GM23248 (cell line): ENCODE data around the gene SS18L1. TPM values are rescaled to one million over a fixed set of nuclear protein-coding genes. Genes with fewer than 3 reads are reported as not detected.

Experiments
- DNase-seq: peaks from one replicate; pipeline ENCODE4 v3.0.0-alpha.2; 2015
- H2AFZ ChIP-seq: fragments of 200-600 bp; sonication (generic); 2 replicates; pipeline ENCODE4 v1.6.1; 2016; ENCODE audit warnings: antibody characterized with exemption
- H3F3A ChIP-seq: fragments of 200-600 bp; sonication (generic); 2 replicates; pipeline ENCODE4 v1.6.1; 2016; ENCODE audit warnings: mild to moderate bottlenecking, antibody characterized with exemption, mixed run types; ENCODE audit not compliant: insufficient read depth
- H3K27ac ChIP-seq: fragments of 200-600 bp; sonication (generic); 2 replicates; pipeline ENCODE4 v1.5.1; 2016; ENCODE audit warnings: mild to moderate bottlenecking
- H3K27me3 ChIP-seq: fragments of 200-600 bp; sonication (generic); replicated peaks from 2 replicates; pipeline ENCODE4 v1.6.1; 2016; ENCODE audit warnings: mild to moderate bottlenecking; ENCODE audit not compliant: insufficient read depth
- H3K36me3 ChIP-seq: fragments of 200-600 bp; sonication (generic); 2 replicates; pipeline ENCODE4 v1.6.1; 2016; ENCODE audit warnings: low read depth, mild to moderate bottlenecking
- H3K4me1 ChIP-seq: fragments of 200-600 bp; sonication (generic); 2 replicates; pipeline ENCODE4 v1.6.1; 2016; ENCODE audit warnings: mild to moderate bottlenecking; ENCODE audit not compliant: insufficient read depth
- H3K4me2 ChIP-seq: fragments of 200-600 bp; sonication (generic); one replicate; pipeline ENCODE4 v1.6.1; 2016; ENCODE audit warnings: mild to moderate bottlenecking; ENCODE audit not compliant: unreplicated experiment
- H3K4me3 ChIP-seq: fragments of 200-600 bp; sonication (generic); 2 replicates; pipeline ENCODE4 v1.5.1; 2016; ENCODE audit warnings: mild to moderate bottlenecking
- H3K79me2 ChIP-seq: fragments of 200-600 bp; sonication (generic); 2 replicates; pipeline ENCODE4 v1.6.1; 2016; ENCODE audit warnings: mild to moderate bottlenecking; ENCODE audit not compliant: insufficient read depth
- H3K9ac ChIP-seq: fragments of 200-600 bp; sonication (generic); 2 replicates; pipeline ENCODE4 v1.6.1; 2016; ENCODE audit warnings: mild to moderate bottlenecking
- H3K9me2 ChIP-seq: fragments of 200-600 bp; sonication (generic); 2 replicates; pipeline ENCODE4 v1.6.1; 2016; ENCODE audit warnings: mixed run types, mild to moderate bottlenecking, moderate library complexity; ENCODE audit not compliant: insufficient read depth
- H3K9me3 ChIP-seq: fragments of 200-600 bp; sonication (generic); one replicate; pipeline ENCODE4 v1.6.1; 2017; ENCODE audit warnings: low read depth
- H4K20me1 ChIP-seq: fragments of 200-600 bp; sonication (generic); 2 replicates; pipeline ENCODE4 v1.6.0; 2016; ENCODE audit not compliant: insufficient read depth
- EZH2 ChIP-seq: fragments of 200-600 bp; sonication (generic); IDR thresholded peaks from 2 replicates; pipeline ENCODE4 v1.6.1; 2018; ENCODE audit warnings: antibody characterized with exemption, mild to moderate bottlenecking; ENCODE audit not compliant: insufficient read depth, poor library complexity, severe bottlenecking
- EZH2phosphoT487 ChIP-seq: fragments of 200-600 bp; sonication (generic); IDR thresholded peaks from 2 replicates; pipeline ENCODE4 v1.6.1; 2018; ENCODE audit warnings: antibody characterized with exemption, moderate library complexity, mild to moderate bottlenecking, low read depth; ENCODE audit not compliant: insufficient read depth
- whole genome bisulfite sequencing, 2 experiments: methylation state at CpG; one replicate each; pipeline ENCODE4 v1.1.6; 2015 to 2017; ENCODE audit warnings: low lambda C conversion rate in 2 of 2, low coverage in 1 of 2; ENCODE audit errors: missing lambda C conversion rate in 2 of 2; 5-methylcytosine and 5-hydroxymethylcytosine counted together
- in situ Hi-C: fragments of 300-500 bp; cut with MboI; formaldehyde crosslinking; loops from 2 replicates; pipeline ENCODE4 v1.15.0; 2020
- polyA plus RNA-seq: library from polyadenylated mRNA; unstranded; fragments of >200 nt; fragmentation: Nextera tagmentation; extraction: Ambion mirVana; gene quantifications from 2 replicates; pipeline ENCODE4 v1.2.1, GENCODE V29; 2016
- total RNA-seq: library from RNA; depleted of rRNA; stranded (reverse); fragments of >200 nt; shearing (Covaris generic); gene quantifications from 2 replicates; pipeline ENCODE4 v1.2.3, GENCODE V29; 2014; rRNA removed

The SS18L1 gene
- total and polyA plus RNA-seq, 2 experiments from 2014 or later: 2.3 to 8.8 TPM

DNA sequence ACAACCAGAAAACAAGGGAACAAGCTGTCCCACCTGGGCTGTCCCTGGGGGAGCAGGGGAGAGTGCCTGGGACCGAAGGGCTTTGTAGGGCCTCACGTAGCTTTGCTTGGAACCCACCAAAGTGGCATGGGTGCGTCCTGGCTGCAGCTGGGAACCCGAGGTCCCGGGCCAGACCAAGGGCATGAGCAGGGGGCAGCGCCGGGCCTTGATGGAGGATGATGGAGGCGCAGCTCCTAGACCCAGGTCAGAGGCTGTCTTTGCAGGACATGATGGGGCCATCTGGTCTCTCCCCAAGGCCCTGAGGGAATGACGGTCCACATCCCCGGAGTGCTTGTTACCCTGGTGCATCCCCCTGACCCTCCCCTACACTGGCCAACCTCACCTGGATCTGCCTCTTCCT, 87.1 kb downstream of the SS18L1 start:
- Histone ChIP-seq H2AFZ (no peak overlapping the region), H3K4me2 (no peak overlapping the region), H3K9me2 (no peaks in the 10 kb centered on the region), H4K20me1 (no peaks in the 10 kb centered on the region), H3K4me1 (no peaks in the 10 kb centered on the region), H3K36me3 (no peaks in the 10 kb centered on the region), H3F3A (no peaks in the 10 kb centered on the region), H3K9ac (no peak overlapping the region), H3K4me3 (no peak overlapping the region), H3K9me3 (no peaks in the 10 kb centered on the region), H3K79me2 (no peaks in the 10 kb centered on the region), H3K27ac (no peak overlapping the region), H3K27me3 (peaks cover 4% of the 10 kb centered on the region; the same call in 1 of the 2 replicates)
- in situ Hi-C loops: no loop called here
- no peak for TF ChIP-seq EZH2phosphoT487
- no peak for TF ChIP-seq EZH2
- 87 to 91% methylated on average over 10 of the region's 10 CpGs for WGBS, 2 experiments
- no peak for DNase-seq

GRCh38 chr20:62231292-62231691, 87.7 kb downstream of the SS18L1 start:
- no peaks in the 10 kb centered on the region for H3K79me2 ChIP-seq
- no peaks in the 10 kb centered on the region for H3F3A ChIP-seq
- H3K36me3 ChIP-seq: no peaks in the 10 kb centered on the region
- no peak overlapping the region for H3K9ac ChIP-seq
- H3K4me3 ChIP-seq: no peak overlapping the region
- H3K27me3 ChIP-seq: no peaks in the 10 kb centered on the region
- no peak overlapping the region for H3K4me2 ChIP-seq
- no peak overlapping the region for H2AFZ ChIP-seq
- no peak overlapping the region for H3K27ac ChIP-seq
- H3K9me2 ChIP-seq: no peaks in the 10 kb centered on the region
- in situ Hi-C loops: no loop called here
- H4K20me1 ChIP-seq: no peaks in the 10 kb centered on the region
- H3K9me3 ChIP-seq: no peaks in the 10 kb centered on the region
- WGBS, 2 experiments: 49 to 60% methylated on average over 5 to 6 of the region's 6 CpGs
- DNase-seq: no peak
- TF ChIP-seq EZH2 (no peak), EZH2phosphoT487 (no peak)
- H3K4me1 ChIP-seq: no peaks in the 10 kb centered on the region

Other genes starting within 250 kb of the SS18L1 start
- 2.9 and 4.2 TPM in 2 replicates for gene TAF4, start 77.9 kb upstream of the SS18L1 start, total RNA-seq
- gene TAF4, start 77.9 kb upstream of the SS18L1 start, polyA plus RNA-seq: 0.80 and 1.4 TPM in 2 replicates
- 28.0 and 30.0 TPM in 2 replicates for gene LSM14B, start 21.3 kb upstream of the SS18L1 start, total RNA-seq
- 1.0 and 1.3 TPM in 2 replicates for gene LSM14B, start 21.3 kb upstream of the SS18L1 start, polyA plus RNA-seq
- gene PSMA7, start 375 bp upstream of the SS18L1 start, total RNA-seq: 268 and 308 TPM in 2 replicates
- gene PSMA7, start 375 bp upstream of the SS18L1 start, polyA plus RNA-seq: 488 and 493 TPM in 2 replicates
- gene MTG2, start 39.3 kb downstream of the SS18L1 start, total RNA-seq: 20.2 and 30.5 TPM in 2 replicates
- gene MTG2, start 39.3 kb downstream of the SS18L1 start, polyA plus RNA-seq: 17.3 and 17.5 TPM in 2 replicates
- not detected in 2 replicates for gene HRH3, start 76.5 kb downstream of the SS18L1 start, total RNA-seq
- gene HRH3, start 76.5 kb downstream of the SS18L1 start, polyA plus RNA-seq: not detected in 2 replicates
- 22.4 and 27.9 TPM in 2 replicates for gene OSBPL2, start 94.8 kb downstream of the SS18L1 start, total RNA-seq
- gene OSBPL2, start 94.8 kb downstream of the SS18L1 start, polyA plus RNA-seq: 22.2 and 24.8 TPM in 2 replicates
- gene ADRM1, start 159.2 kb downstream of the SS18L1 start, total RNA-seq: 117 and 138 TPM in 2 replicates
- 162 and 175 TPM in 2 replicates for gene ADRM1, start 159.2 kb downstream of the SS18L1 start, polyA plus RNA-seq
- gene LAMA5, start 223.5 kb downstream of the SS18L1 start, total RNA-seq: 4.5 and 13.9 TPM in 2 replicates
- gene LAMA5, start 223.5 kb downstream of the SS18L1 start, polyA plus RNA-seq: 4.3 and 6.0 TPM in 2 replicates
- gene RPS21, start 243.3 kb downstream of the SS18L1 start, total RNA-seq: 1,039 and 1,622 TPM in 2 replicates
- 566 and 639 TPM in 2 replicates for gene RPS21, start 243.3 kb downstream of the SS18L1 start, polyA plus RNA-seq